Spleen (tissue), 11 donors: ENCODE measurements around the gene RRP1. TPM values are rescaled to one million over a fixed set of nuclear protein-coding genes. Genes with fewer than 3 reads are reported as not detected.

Experiments used
- DNase-seq: peaks from one replicate; pipeline ENCODE4 v3.0.0-alpha.2; 2020
- H3K27ac ChIP-seq, 8 donors: fragments of 200-600 bp; sonication (generic) in 7 of 8; 1 replicate in 4 of 8; 2 replicates in 4 of 8; pipeline versions ENCODE4 v1.5.0 to v1.8.0; 2016 to 2021; ENCODE audit warnings: inconsistent platforms in 4 of 8, mild to moderate bottlenecking in 4 of 8, moderate library complexity in 1 of 8
- H3K27me3 ChIP-seq, 7 donors: fragments of 200-600 bp; sonication (generic) in 6 of 7; replicated peaks in 1 of 7; 1 replicate in 4 of 7; 2 replicates in 3 of 7; pipeline versions ENCODE4 v1.5.0 to v1.8.0; 2016 to 2021; ENCODE audit warnings: inconsistent platforms in 3 of 7, mild to moderate bottlenecking in 1 of 7
- H3K36me3 ChIP-seq, 6 donors: fragments of 200-600 bp; sonication (generic) in 5 of 6; 1 replicate in 4 of 6; 2 replicates in 2 of 6; pipeline versions ENCODE4 v1.5.0 to v1.8.0; 2016 to 2021; ENCODE audit warnings: inconsistent platforms in 2 of 6
- H3K4me1 ChIP-seq, 6 donors: fragments of 200-600 bp; sonication (generic) in 5 of 6; 1 replicate in 3 of 6; 2 replicates in 3 of 6; pipeline versions ENCODE4 v1.5.0 to v1.8.0; 2016 to 2021; ENCODE audit warnings: inconsistent platforms in 3 of 6
- H3K4me3 ChIP-seq, 8 donors: fragments of 200-600 bp; sonication (generic) in 7 of 8; 1 replicate in 4 of 8; 2 replicates in 4 of 8; pipeline versions ENCODE4 v1.5.0 to v1.8.0; 2016 to 2021; ENCODE audit warnings: inconsistent platforms in 4 of 8, mild to moderate bottlenecking in 4 of 8, moderate library complexity in 2 of 8
- H3K9me3 ChIP-seq, 8 donors: fragments of 200-600 bp; sonication (generic) in 7 of 8; 1 replicate in 4 of 8; 2 replicates in 4 of 8; pipeline versions ENCODE4 v1.5.0 to v1.8.0; 2016 to 2021; ENCODE audit warnings: inconsistent platforms in 4 of 8
- CTCF ChIP-seq, 11 experiments: fragments of 200-600 bp in 7 of 11; fragments of 450-650 bp in 4 of 11; sonication (generic) in 4 of 11; IDR thresholded peaks in 8 of 11; conservative IDR thresholded peaks in 3 of 11; 1 replicate in 7 of 11; 2 replicates in 4 of 11; pipeline versions ENCODE4 v1.4.0 to v1.8.0; 2016 to 2021; ENCODE audit warnings: antibody characterized with exemption in 11 of 11, inconsistent platforms in 4 of 11, mild to moderate bottlenecking in 1 of 11
- POLR2A ChIP-seq, 3 donors: fragments of 450-650 bp; IDR thresholded peaks; one replicate each; pipeline ENCODE4 v1.5.1; 2017; ENCODE audit warnings: antibody characterized with exemption in 3 of 3, mild to moderate bottlenecking in 1 of 3
- POLR2AphosphoS5 ChIP-seq, 3 donors: sonication (generic); formaldehyde crosslinking; IDR thresholded peaks; one replicate each; pipeline ENCODE4 v1.5.1; 2017; ENCODE audit warnings: antibody characterized with exemption in 3 of 3
- WGBS, 5 donors: extraction: QIAGEN DNeasy Blood & Tissue Kit in 3 of 5; methylation state at CpG; one replicate each; pipeline versions ENCODE4 v1.1.5 to v1.1.7; 2013 to 2018; 5-methylcytosine and 5-hydroxymethylcytosine counted together
- intact Hi-C: fragments of 100-400 bp; cut with DNase I; formaldehyde crosslinking; loops from one replicate; pipeline ENCODE4 v1.15.0; 2023; ENCODE audit warnings: low total_unique reads
- polyA plus RNA-seq, 3 donors: library from polyadenylated mRNA; stranded (reverse); fragments of 200-250 nt; gene quantifications; one replicate each; pipeline ENCODE4 v1.2.1, GENCODE V29; 2013
- total RNA-seq, 7 donors: library from RNA; depleted of rRNA in 3 of 7; stranded (reverse); fragments of >200 nt in 3 of 7; fragmentation: NEBNext Ultra II Directional in 4 of 7; extraction: Animal tissue kit (Norgen Biotek cat#: 25700) in 4 of 7; gene quantifications; one replicate each; pipeline versions ENCODE4 v1.1.0 to v1.2.1, GENCODE V29; 2016 to 2021
- donor health status: healthy with polysubstance abuse.
- donor health status: DM: no; HTN: no; CAD: no; lungs with moderate emphysema.
- donor health status: DM: no; HTN: no; CAD: no.
- donor health status: Bipolar disorder and iron deficiency.
- donor health status: healthy.
- donor health status: DM: no; HTN: no; CAD: no.
- donor health status: DM: yes; HTN: yes; CAD: no.

Gene RRP1
- total and polyA plus RNA-seq, 10 donors: 11.5 to 26.9 (median 18.6) TPM

GRCh38 chr21:43812139-43812821 lies 22.9 kb downstream of the RRP1 start:
- TF ChIP-seq CTCF (IDR thresholded peaks at IDR 0.05 in 8 of 11, conservative IDR thresholded peaks at IDR 0.05 in 3 of 11): no peak
- TF ChIP-seq POLR2AphosphoS5 (IDR thresholded peaks at IDR 0.05): peak; percentile 42 to 74 (median 65)
- no peak for TF ChIP-seq POLR2A (IDR thresholded peaks at IDR 0.05)
- Histone ChIP-seq H3K9me3 (no peaks in the 10 kb centered on the region), H3K4me1 (peaks cover 14 to 69% (median 40%) of the 10 kb centered on the region in 6 donors), H3K4me3 (peak overlapping the region in 5 of 8 donors; percentile 6 to 54 (median 20)), H3K27me3 (no peaks in the 10 kb centered on the region), H3K36me3 (peaks cover 0 to 9% (median 0%) of the 10 kb centered on the region in 6 donors), H3K27ac (peak overlapping the region in 6 of 8 donors; percentile 36 to 77 (median 62))
- no peak for DNase-seq
- intact Hi-C loops: loop anchor here (10.0 kb wide), 1 partner anchor 123 kb away; no protein-coding TSS in a partner anchor
- 29 to 58% (median 36%) methylated on average over 17 to 27 of the region's 27 CpGs for WGBS, 5 donors

GRCh38 chr21:43812957-43813655 lies 23.7 kb downstream of the RRP1 start:
- Histone ChIP-seq H3K36me3 (peaks cover 0 to 7% (median 0%) of the 10 kb centered on the region in 6 donors), H3K27me3 (no peaks in the 10 kb centered on the region), H3K9me3 (peaks cover 0 to 1% (median 0%) of the 10 kb centered on the region in 8 donors), H3K27ac (peak overlapping the region in 5 of 8 donors; percentile 52 to 77 (median 66)), H3K4me1 (peaks cover 14 to 71% (median 44%) of the 10 kb centered on the region in 6 donors), H3K4me3 (no peak overlapping the region)
- TF ChIP-seq POLR2A (IDR thresholded peaks at IDR 0.05) (no peak), POLR2AphosphoS5 (IDR thresholded peaks at IDR 0.05) (peak in 1 of 3 donors; percentile 8)
- WGBS, 5 donors: 85 to 95% (median 90%) methylated on average over 14 to 19 of the region's 19 CpGs
- intact Hi-C loops: loop anchor here (10.0 kb wide), 1 partner anchor 122 kb away; no protein-coding TSS in a partner anchor
- no peak for DNase-seq

GRCh38 chr21:43813656-43813980 lies 24.2 kb downstream of the RRP1 start:
- TF ChIP-seq POLR2AphosphoS5 (IDR thresholded peaks at IDR 0.05): no peak
- no peak for TF ChIP-seq CTCF (IDR thresholded peaks at IDR 0.05 in 8 of 11, conservative IDR thresholded peaks at IDR 0.05 in 3 of 11)
- TF ChIP-seq POLR2A (IDR thresholded peaks at IDR 0.05): no peak
- Histone ChIP-seq H3K27ac (peak overlapping the region in 1 of 8 donors; percentile 77), H3K27me3 (no peaks in the 10 kb centered on the region), H3K9me3 (peaks cover 0 to 7% (median 3%) of the 10 kb centered on the region in 8 donors), H3K4me3 (no peak overlapping the region), H3K36me3 (peaks cover 0 to 7% (median 0%) of the 10 kb centered on the region in 6 donors), H3K4me1 (peaks cover 14 to 71% (median 46%) of the 10 kb centered on the region in 6 donors)
- DNase-seq: no peak
- WGBS, 5 donors: 72 to 96% (median 88%) methylated on average over 5 of the region's 5 CpGs
- intact Hi-C loops: loop anchor here (10.0 kb wide), 1 partner anchor 121 kb away; no protein-coding TSS in a partner anchor

- DNase-seq: no peak
- H3K27ac ChIP-seq: no peak overlapping the region
- H3K4me3 ChIP-seq: no peak overlapping the region
- WGBS, 5 donors: 77 to 88% (median 81%) methylated on average over 26 to 28 of the region's 28 CpGs
- H3K27me3 ChIP-seq: no peaks in the 10 kb centered on the region
- H3K4me1 ChIP-seq: peaks cover 14 to 69% (median 39%) of the 10 kb centered on the region in 6 donors
- peaks cover 0 to 15% (median 8%) of the 10 kb centered on the region in 8 donors for H3K9me3 ChIP-seq
- no peaks in the 10 kb centered on the region for H3K36me3 ChIP-seq
- TF ChIP-seq POLR2AphosphoS5 (IDR thresholded peaks at IDR 0.05): no peak
- TF ChIP-seq POLR2A (IDR thresholded peaks at IDR 0.05): no peak
- no peak for TF ChIP-seq CTCF (IDR thresholded peaks at IDR 0.05 in 8 of 11, conservative IDR thresholded peaks at IDR 0.05 in 3 of 11)
- intact Hi-C loops: loop anchor here (10.0 kb wide), 1 partner anchor 120 kb away; no protein-coding TSS in a partner anchor
Observed at GRCh38 chr21:43814215-43815106, 25.1 kb downstream of the RRP1 start.
